K562 (cell line): Measurements from ENCODE around the gene HEXIM1. TPM values are rescaled to one million over a fixed set of nuclear protein-coding genes. Genes with fewer than 3 reads are reported as not detected.

Experiments
- ATF2 ChIP-seq: sonication (generic); formaldehyde crosslinking; IDR thresholded peaks from 2 replicates; pipeline ENCODE4 v1.8.1; 2022; ENCODE audit warnings: missing genetic modification reagents
- CREB5 ChIP-seq: fragments of 250-450 bp; sonication (Bioruptor Pico); IDR thresholded peaks from 2 replicates; pipeline ENCODE4 v1.5.0; 2020; ENCODE audit warnings: mild to moderate bottlenecking
- ILK ChIP-seq: fragments of 450-650 bp; IDR thresholded peaks from 2 replicates; pipeline ENCODE4 v1.6.1; 2016; ENCODE audit warnings: missing genetic modification characterization, low read depth, mild to moderate bottlenecking, missing compliant biosample characterization, moderate library complexity, borderline replicate concordance
- MECOM ChIP-seq: fragments of 250-450 bp; sonication (Bioruptor Pico); IDR thresholded peaks from 2 replicates; pipeline ENCODE4 v1.8.0; 2022; ENCODE audit warnings: inconsistent platforms
- NFATC3 ChIP-seq: fragments of 450-650 bp; IDR thresholded peaks from 2 replicates; pipeline ENCODE4 v1.6.1; 2017; ENCODE audit warnings: mild to moderate bottlenecking
- RBM39 ChIP-seq: fragments of 200-400 bp; formaldehyde crosslinking; optimal IDR thresholded peaks from 2 replicates; pipeline ENCODE3; 2018; ENCODE audit warnings: low read depth, low read length
- SAP30 ChIP-seq: fragments of 200-600 bp; sonication (generic); IDR thresholded peaks from 2 replicates; pipeline ENCODE4 v1.6.1; 2012; ENCODE audit warnings: borderline replicate concordance, low read depth, mild to moderate bottlenecking, moderate library complexity, low read length, control low read depth, inconsistent platforms; ENCODE audit not compliant: insufficient read depth, poor library complexity, severe bottlenecking
- ZC3H4 ChIP-seq: sonication (generic); formaldehyde crosslinking; IDR thresholded peaks from 2 replicates; pipeline ENCODE4 v1.9.0; 2021; ENCODE audit warnings: missing genetic modification reagents, borderline replicate concordance
- ZNF239 ChIP-seq: fragments of 250-450 bp; sonication (Bioruptor Pico); IDR thresholded peaks from 2 replicates; pipeline ENCODE4 v1.4.0; 2020; ENCODE audit warnings: mild to moderate bottlenecking
- ZNF408 ChIP-seq: fragments of 250-450 bp; sonication (Bioruptor Pico); IDR thresholded peaks from 2 replicates; pipeline ENCODE4 v1.4.0; 2020; ENCODE audit warnings: low read depth, mild to moderate bottlenecking, moderate library complexity
- ZNF436 ChIP-seq: fragments of 250-450, 450-650 bp; sonication (Bioruptor Pico); formaldehyde crosslinking; IDR thresholded peaks from 2 replicates; pipeline ENCODE4 v1.7.0; 2020; ENCODE audit warnings: mild to moderate bottlenecking
- ZNF449 ChIP-seq: fragments of 250-450 bp; sonication (Bioruptor Pico); IDR thresholded peaks from 2 replicates; pipeline ENCODE4 v1.8.0; 2022; ENCODE audit warnings: moderate library complexity, mild to moderate bottlenecking, inconsistent platforms
- ZNF551 ChIP-seq: fragments of 250-450 bp; sonication (Bioruptor Pico); IDR thresholded peaks from 2 replicates; pipeline ENCODE4 v1.5.0; 2021; ENCODE audit warnings: mild to moderate bottlenecking, moderate library complexity
- ZNF589 ChIP-seq: fragments of 200-800 bp; sonication (Bioruptor generic); IDR thresholded peaks from 2 replicates; pipeline ENCODE4 v1.6.1; 2016; ENCODE audit warnings: low read depth, missing genetic modification characterization, missing compliant biosample characterization
- ZNF830 ChIP-seq: fragments of 250-450 bp; sonication (Bioruptor Pico); IDR thresholded peaks from 2 replicates; pipeline ENCODE4 v1.5.0; 2021; ENCODE audit warnings: mild to moderate bottlenecking
- polyA plus RNA-seq, 8 experiments: library from polyadenylated mRNA; depleted of rRNA in 4 of 8; stranded (reverse) in 5 of 8; unstranded in 3 of 8; fragments of >200 nt; fragmentation: Nextera tagmentation in 2 of 8; fragmentation: Illumina TruSeq in 1 of 8; extraction: Ambion mirVana in 2 of 8; extraction: Trizol in 1 of 8; gene quantifications; 2 replicates each; pipeline versions ENCODE4 v1.2.1 to v1.2.3, GENCODE V29; 2011 to 2014; ENCODE audit warnings: inconsistent platforms in 1 of 8, missing spikeins in 1 of 8
- total RNA-seq, 7 experiments: library from RNA; depleted of rRNA in 6 of 7; stranded (reverse); fragments of >200 nt in 6 of 7; fragmentation: Illumina TruSeq in 2 of 7; extraction: Trizol in 2 of 7; gene quantifications; 2 replicates each; pipeline versions ENCODE4 v1.2.1 to v1.2.3, GENCODE V29; 2011 to 2021; ENCODE audit warnings: low replicate concordance in 1 of 7
- TF ChIP-seq, protein P1 (sequence below): fragments of 250-450 bp; sonication (Bioruptor Pico); IDR thresholded peaks from 2 replicates; pipeline ENCODE4 v1.8.0; 2022; ENCODE audit warnings: inconsistent platforms
- TF ChIP-seq, protein P2 (sequence below): fragments of 200-400 bp; formaldehyde crosslinking; IDR thresholded peaks from 2 replicates; pipeline ENCODE4 v1.6.1; 2017; ENCODE audit warnings: mild to moderate bottlenecking, low read depth, low read length, moderate library complexity
- TF ChIP-seq, protein P3 (sequence below): sonication (generic); formaldehyde crosslinking; IDR thresholded peaks from 2 replicates; pipeline ENCODE4 v1.8.1; 2022; ENCODE audit warnings: missing genetic modification reagents

Gene HEXIM1
- total and polyA plus RNA-seq, 9 of the 15 experiments (the other 6 are each of a cell fraction or from before 2014, with no cell fraction given), result 1.4 to 28.3 (median 9.1) TPM

DNA sequence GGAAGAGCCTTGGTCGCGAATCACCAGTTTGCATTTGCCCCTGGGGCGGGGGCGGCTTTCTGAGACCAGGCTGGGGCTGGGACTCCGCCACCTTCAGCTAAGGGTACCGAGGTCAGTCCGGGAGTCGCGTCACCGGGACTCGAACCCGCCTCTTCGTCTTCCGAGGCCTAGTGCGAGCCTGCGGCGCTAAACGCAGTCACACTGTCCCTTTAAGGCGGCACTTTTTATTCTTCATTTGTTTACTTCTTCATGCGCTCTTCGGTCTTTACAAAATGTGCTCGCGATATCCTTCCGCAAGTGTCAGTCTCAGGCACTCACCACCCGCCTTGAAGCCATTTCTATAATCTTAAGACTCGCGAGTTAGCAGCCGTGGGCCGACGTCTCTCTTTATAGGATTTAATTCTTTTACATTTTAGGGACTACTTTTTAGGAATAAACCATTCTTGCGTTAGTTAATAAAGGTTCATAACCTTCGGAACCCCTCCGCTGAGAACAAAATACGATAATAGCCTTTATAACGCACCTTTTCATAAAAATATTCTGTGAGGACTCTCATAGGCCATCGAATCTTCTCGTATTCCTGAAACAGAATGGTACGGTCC is 593 bp upstream of the HEXIM1 start (continued):
- TF ChIP-seq, protein P1, sequence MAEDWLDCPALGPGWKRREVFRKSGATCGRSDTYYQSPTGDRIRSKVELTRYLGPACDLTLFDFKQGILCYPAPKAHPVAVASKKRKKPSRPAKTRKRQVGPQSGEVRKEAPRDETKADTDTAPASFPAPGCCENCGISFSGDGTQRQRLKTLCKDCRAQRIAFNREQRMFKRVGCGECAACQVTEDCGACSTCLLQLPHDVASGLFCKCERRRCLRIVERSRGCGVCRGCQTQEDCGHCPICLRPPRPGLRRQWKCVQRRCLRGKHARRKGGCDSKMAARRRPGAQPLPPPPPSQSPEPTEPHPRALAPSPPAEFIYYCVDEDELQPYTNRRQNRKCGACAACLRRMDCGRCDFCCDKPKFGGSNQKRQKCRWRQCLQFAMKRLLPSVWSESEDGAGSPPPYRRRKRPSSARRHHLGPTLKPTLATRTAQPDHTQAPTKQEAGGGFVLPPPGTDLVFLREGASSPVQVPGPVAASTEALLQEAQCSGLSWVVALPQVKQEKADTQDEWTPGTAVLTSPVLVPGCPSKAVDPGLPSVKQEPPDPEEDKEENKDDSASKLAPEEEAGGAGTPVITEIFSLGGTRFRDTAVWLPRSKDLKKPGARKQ (CRISPR knock-in tag), result no peak
- TF ChIP-seq MECOM (CRISPR knock-in tag) (no peak), ZNF436 (0 out of 2 replicates have a peak, but pooled peaks have one; percentile 3), ZNF551 (CRISPR knock-in tag) (no peak), SAP30 (peak; percentile 26), ATF2 (CRISPR knock-in tag) (no peak), ZNF449 (CRISPR knock-in tag) (no peak), RBM39 (no peak), ZNF589 (CRISPR knock-in tag) (peak; percentile 91), NFATC3 (peak; percentile 80; the same call in 1 of the 2 replicates), ILK (no peak), ZC3H4 (no peak), ZNF239 (CRISPR knock-in tag) (no peak), ZNF830 (CRISPR knock-in tag) (0 out of 2 replicates have a peak, but pooled peaks have one; percentile 44), CREB5 (CRISPR knock-in tag) (peak; percentile 56; the same call in 1 of the 2 replicates), ZNF408 (CRISPR knock-in tag) (no peak)
- TF ChIP-seq, protein P2, sequence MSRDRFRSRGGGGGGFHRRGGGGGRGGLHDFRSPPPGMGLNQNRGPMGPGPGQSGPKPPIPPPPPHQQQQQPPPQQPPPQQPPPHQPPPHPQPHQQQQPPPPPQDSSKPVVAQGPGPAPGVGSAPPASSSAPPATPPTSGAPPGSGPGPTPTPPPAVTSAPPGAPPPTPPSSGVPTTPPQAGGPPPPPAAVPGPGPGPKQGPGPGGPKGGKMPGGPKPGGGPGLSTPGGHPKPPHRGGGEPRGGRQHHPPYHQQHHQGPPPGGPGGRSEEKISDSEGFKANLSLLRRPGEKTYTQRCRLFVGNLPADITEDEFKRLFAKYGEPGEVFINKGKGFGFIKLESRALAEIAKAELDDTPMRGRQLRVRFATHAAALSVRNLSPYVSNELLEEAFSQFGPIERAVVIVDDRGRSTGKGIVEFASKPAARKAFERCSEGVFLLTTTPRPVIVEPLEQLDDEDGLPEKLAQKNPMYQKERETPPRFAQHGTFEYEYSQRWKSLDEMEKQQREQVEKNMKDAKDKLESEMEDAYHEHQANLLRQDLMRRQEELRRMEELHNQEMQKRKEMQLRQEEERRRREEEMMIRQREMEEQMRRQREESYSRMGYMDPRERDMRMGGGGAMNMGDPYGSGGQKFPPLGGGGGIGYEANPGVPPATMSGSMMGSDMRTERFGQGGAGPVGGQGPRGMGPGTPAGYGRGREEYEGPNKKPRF, result no peak
- TF ChIP-seq, protein P3, sequence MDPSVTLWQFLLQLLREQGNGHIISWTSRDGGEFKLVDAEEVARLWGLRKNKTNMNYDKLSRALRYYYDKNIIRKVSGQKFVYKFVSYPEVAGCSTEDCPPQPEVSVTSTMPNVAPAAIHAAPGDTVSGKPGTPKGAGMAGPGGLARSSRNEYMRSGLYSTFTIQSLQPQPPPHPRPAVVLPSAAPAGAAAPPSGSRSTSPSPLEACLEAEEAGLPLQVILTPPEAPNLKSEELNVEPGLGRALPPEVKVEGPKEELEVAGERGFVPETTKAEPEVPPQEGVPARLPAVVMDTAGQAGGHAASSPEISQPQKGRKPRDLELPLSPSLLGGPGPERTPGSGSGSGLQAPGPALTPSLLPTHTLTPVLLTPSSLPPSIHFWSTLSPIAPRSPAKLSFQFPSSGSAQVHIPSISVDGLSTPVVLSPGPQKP (CRISPR knock-in tag), result no peak
